Motor neuron (in vitro differentiated cells): Measurements from ENCODE around the gene NPTN. TPM values are rescaled to one million over a fixed set of nuclear protein-coding genes. Genes with fewer than 3 reads are reported as not detected.

Experiments
- ATAC-seq, 8 experiments: fragments of 200-7000 bp; cut with Tn5 transposase; replicated peaks in 6 of 8; 2 replicates each; pipeline ENCODE4 v1.8.0; 2021; ENCODE audit warnings: mild to moderate bottlenecking in 8 of 8, moderate library complexity in 8 of 8
- H3K27ac ChIP-seq, 2 donors: fragments of 250-450 bp; sonication (Bioruptor Pico); 2 replicates each; pipeline ENCODE4 v1.9.0; 2021; ENCODE audit warnings: antibody characterized with exemption in 2 of 2, mild to moderate bottlenecking in 2 of 2, moderate library complexity in 1 of 2
- H3K4me1 ChIP-seq, 2 donors: fragments of 250-450 bp; sonication (Bioruptor Pico); replicated peaks in 1 of 2; 2 replicates each; pipeline ENCODE4 v1.6.1; 2021; ENCODE audit warnings: antibody characterized with exemption in 2 of 2, mild to moderate bottlenecking in 2 of 2, moderate library complexity in 1 of 2
- H3K4me3 ChIP-seq, 5 donors: fragments of 250-450 bp; sonication (Bioruptor Pico); 2 replicates each; pipeline ENCODE4 v1.9.0; 2021; ENCODE audit warnings: antibody characterized with exemption in 5 of 5, mild to moderate bottlenecking in 5 of 5, moderate library complexity in 4 of 5
- WGBS, 10 experiments: fragments of 450-650 bp; shearing (Covaris generic); methylation state at CpG; one replicate each; pipeline ENCODE4 v1.0.0; 2022; 5-methylcytosine and 5-hydroxymethylcytosine counted together
- in situ Hi-C, 9 experiments: fragments of 400-800 bp; cut with MboI; loops; one replicate each; pipeline ENCODE4 v1.15.0; 2021; ENCODE audit warnings: low sequenced_read_pairs in 9 of 9, low pct_unique_long_range_greater_than_20kb in 2 of 9; ENCODE audit not compliant: unreplicated experiment in 9 of 9
- total RNA-seq, 8 experiments: library from RNA; unstranded; fragments of 300-600 nt; gene quantifications; 2 replicates each; pipeline versions ENCODE4 v1.2.3 to v1.2.4, GENCODE V29; 2022

Gene NPTN
- total RNA-seq, 8 experiments from 2014 or later: 41.8 to 134 (median 70.4) TPM

- in situ Hi-C loops: no loop called here
- 100% methylated on average over 1 to 5 of the region's 5 CpGs; no CpG with 5 or more reads in 4 of the 10 experiments for WGBS, 10 experiments
- ATAC-seq: no peak
- no peak overlapping the region for H3K4me3 ChIP-seq
- no peak overlapping the region for H3K27ac ChIP-seq
- H3K4me1 ChIP-seq: peaks cover 17 to 18% of the 10 kb centered on the region in 2 donors
Measured at GRCh38 chr15:73605759-73606436, 27.3 kb downstream of the NPTN start.

GRCh38 chr15:73604477-73604876, 28.7 kb downstream of the NPTN start:
- Histone ChIP-seq H3K4me1 (peaks cover 17 to 18% of the 10 kb centered on the region in 2 donors), H3K4me3 (no peak overlapping the region), H3K27ac (no peak overlapping the region)
- in situ Hi-C loops: no loop called here
- no peak for ATAC-seq
- WGBS, 10 experiments: 83 to 100% (median 100%) methylated on average over 1 of the region's 1 CpG; no CpG with 5 or more reads in 7 of the 10 experiments

- Histone ChIP-seq H3K4me3 (no peak overlapping the region), H3K4me1 (peaks cover 26 to 27% of the 10 kb centered on the region in 2 donors), H3K27ac (no peak overlapping the region)
- in situ Hi-C loops: no loop called here
- WGBS, 10 experiments: 58 to 100% (median 87%) methylated on average over 1 to 2 of the region's 2 CpGs; no CpG with 5 or more reads in 1 of the 10 experiments
- ATAC-seq: no peak
Measured at GRCh38 chr15:73602992-73603391, 30.2 kb downstream of the NPTN start.

- 0 to 20% (median 15%) methylated on average over 1 of the region's 1 CpG; no CpG with 5 or more reads in 6 of the 10 experiments for WGBS, 10 experiments
- ATAC-seq: peak in 4 of 8 experiments; percentile 7 to 27 (median 20)
- in situ Hi-C loops: no loop called here
- H3K27ac ChIP-seq: peak overlapping the region in 1 of 2 donors; percentile 29
- H3K4me1 ChIP-seq: peaks cover 26 to 27% of the 10 kb centered on the region in 2 donors
- no peak overlapping the region for H3K4me3 ChIP-seq
Measured at GRCh38 chr15:73602446-73602843, 30.7 kb downstream of the NPTN start.

GRCh38 chr15:73601451-73602445, 31.4 kb downstream of the NPTN start:
- 15 to 54% (median 42%) methylated on average over 1 to 6 of the region's 7 CpGs for WGBS, 10 experiments
- H3K27ac ChIP-seq: peak overlapping the region in 1 of 2 donors; percentile 29
- H3K4me3 ChIP-seq: peak overlapping the region in 1 of 5 donors; percentile 3
- peak; percentile 52 to 81 (median 68) for ATAC-seq
- in situ Hi-C loops: no loop called here
- H3K4me1 ChIP-seq: peaks cover 26 to 27% of the 10 kb centered on the region in 2 donors

- Histone ChIP-seq H3K4me1 (peaks cover 26 to 27% of the 10 kb centered on the region in 2 donors), H3K27ac (no peak overlapping the region), H3K4me3 (no peak overlapping the region)
- no peak for ATAC-seq
- 38 to 100% (median 70%) methylated on average over 2 to 5 of the region's 5 CpGs; no CpG with 5 or more reads in 2 of the 10 experiments for WGBS, 10 experiments
- in situ Hi-C loops: no loop called here
Measured at GRCh38 chr15:73600413-73601335, 32.5 kb downstream of the NPTN start.

- peaks cover 26 to 27% of the 10 kb centered on the region in 2 donors for H3K4me1 ChIP-seq
- WGBS, 10 experiments: 67 to 100% (median 100%) methylated on average over 1 of the region's 1 CpG; no CpG with 5 or more reads in 5 of the 10 experiments
- ATAC-seq: no peak
- H3K27ac ChIP-seq: no peak overlapping the region
- in situ Hi-C loops: no loop called here
- H3K4me3 ChIP-seq: no peak overlapping the region
Measured at GRCh38 chr15:73599934-73600333, 33.3 kb downstream of the NPTN start.

GRCh38 chr15:73598530-73599160, 34.5 kb downstream of the NPTN start:
- no peak overlapping the region for H3K27ac ChIP-seq
- WGBS, 10 experiments: 18 to 84% (median 60%) methylated on average over 1 to 3 of the region's 3 CpGs; no CpG with 5 or more reads in 1 of the 10 experiments
- H3K4me1 ChIP-seq: peaks cover 26 to 27% of the 10 kb centered on the region in 2 donors
- in situ Hi-C loops: no loop called here
- ATAC-seq: peak in 5 of 8 experiments; percentile 66 to 81 (median 73)
- H3K4me3 ChIP-seq: no peak overlapping the region

GRCh38 chr15:73597036-73597638, 36.1 kb downstream of the NPTN start:
- H3K4me1 ChIP-seq: peaks cover 19 to 21% of the 10 kb centered on the region in 2 donors
- 80 to 97% (median 93%) methylated on average over 5 to 10 of the region's 21 CpGs; no CpG with 5 or more reads in 1 of the 10 experiments for WGBS, 10 experiments
- no peak overlapping the region for H3K4me3 ChIP-seq
- in situ Hi-C loops: no loop called here
- ATAC-seq: peak in 2 of 8 experiments; percentile 11 to 23
- H3K27ac ChIP-seq: no peak overlapping the region

- in situ Hi-C loops: no loop called here
- WGBS, 10 experiments: 0 to 100% (median 49%) methylated on average over 1 of the region's 1 CpG; no CpG with 5 or more reads in 4 of the 10 experiments
- Histone ChIP-seq H3K4me1 (peaks cover 10 to 11% of the 10 kb centered on the region in 2 donors), H3K27ac (no peak overlapping the region), H3K4me3 (no peak overlapping the region)
- peak in 2 of 8 experiments; percentile 46 to 69 for ATAC-seq
Measured at GRCh38 chr15:73596174-73596573, 37.0 kb downstream of the NPTN start.

GRCh38 chr15:73594109-73594508, 39.1 kb downstream of the NPTN start:
- 33 to 100% (median 90%) methylated on average over 1 to 2 of the region's 2 CpGs; no CpG with 5 or more reads in 1 of the 10 experiments for WGBS, 10 experiments
- no peak overlapping the region for H3K4me3 ChIP-seq
- in situ Hi-C loops: no loop called here
- no peak for ATAC-seq
- peaks cover 8 to 11% of the 10 kb centered on the region in 2 donors for H3K4me1 ChIP-seq
- H3K27ac ChIP-seq: no peak overlapping the region
